GM12801 (cell line): Measurements from ENCODE around the gene TFDP2.

Source experiments
- CTCF ChIP-seq: IDR thresholded peaks from one replicate; pipeline ENCODE4 v1.5.1; 2011; ENCODE audit warnings: control low read depth; ENCODE audit not compliant: insufficient read length; ENCODE audit errors: extremely low read depth

The TFDP2 gene

GRCh38 chr3:141920701-141921100 is 228.6 kb downstream of the TFDP2 start:
- TF ChIP-seq CTCF = no peak

- TF ChIP-seq CTCF = no peak
Measured at GRCh38 chr3:141915766-141916165, 233.6 kb downstream of the TFDP2 start.

GRCh38 chr3:141915016-141915415 is 234.3 kb downstream of the TFDP2 start:
- TF ChIP-seq CTCF = no peak

GRCh38 chr3:141914311-141914710 is 235.0 kb downstream of the TFDP2 start:
- no peak for TF ChIP-seq CTCF

GRCh38 chr3:141913150-141913811 is 236.1 kb downstream of the TFDP2 start:
- peak; percentile 28 for TF ChIP-seq CTCF

GRCh38 chr3:141909408-141909807 is 239.9 kb downstream of the TFDP2 start:
- no peak for TF ChIP-seq CTCF

GRCh38 chr3:141905129-141905528 is 244.2 kb downstream of the TFDP2 start:
- no peak for TF ChIP-seq CTCF

GRCh38 chr3:141904203-141904602 is 245.1 kb downstream of the TFDP2 start:
- no peak for TF ChIP-seq CTCF
